Activated CD4-positive, alpha-beta T cell treated with anti-CD3 and anti-CD28 coated beads, Interleukin-2, amount 10 ng/mL, durations not matched to agents 24 days and 14 days (primary cell): ENCODE results near the gene LTBP1. TPM values are rescaled to one million over a fixed set of nuclear protein-coding genes. Genes with fewer than 3 reads are reported as not detected.

ENCODE experiments used
- DNase-seq: peaks from one replicate; pipeline ENCODE4 v3.0.0; 2022
- H3K27ac Mint-ChIP-seq: one replicate; pipeline ENCODE4 v1.8.0; 2022; ENCODE audit warnings: mild to moderate bottlenecking, mixed read lengths
- H3K27me3 Mint-ChIP-seq: one replicate; pipeline ENCODE4 v1.8.0; 2022; ENCODE audit warnings: mixed read lengths
- H3K36me3 Mint-ChIP-seq: one replicate; pipeline ENCODE4 v1.8.0; 2022; ENCODE audit warnings: low read depth, mild to moderate bottlenecking, mixed read lengths
- H3K4me1 Mint-ChIP-seq: one replicate; pipeline ENCODE4 v1.8.0; 2021; ENCODE audit warnings: mixed read lengths
- H3K4me3 Mint-ChIP-seq: one replicate; pipeline ENCODE4 v1.8.0; 2022; ENCODE audit warnings: mild to moderate bottlenecking, moderate library complexity, mixed read lengths
- H3K9me3 Mint-ChIP-seq: one replicate; pipeline ENCODE4 v1.8.0; 2021; ENCODE audit warnings: mixed read lengths
- intact Hi-C: fragments of 100-400 bp; cut with micrococcal nuclease; formaldehyde crosslinking; loops from one replicate; pipeline ENCODE4 v1.15.1; 2023
- total RNA-seq: library from RNA; stranded (reverse); gene quantifications from 2 replicates; pipeline ENCODE4 v1.2.3, GENCODE V29; 2022

The LTBP1 gene
- total RNA-seq, 1 donor from 2014 or later = 0.21 TPM

DNA sequence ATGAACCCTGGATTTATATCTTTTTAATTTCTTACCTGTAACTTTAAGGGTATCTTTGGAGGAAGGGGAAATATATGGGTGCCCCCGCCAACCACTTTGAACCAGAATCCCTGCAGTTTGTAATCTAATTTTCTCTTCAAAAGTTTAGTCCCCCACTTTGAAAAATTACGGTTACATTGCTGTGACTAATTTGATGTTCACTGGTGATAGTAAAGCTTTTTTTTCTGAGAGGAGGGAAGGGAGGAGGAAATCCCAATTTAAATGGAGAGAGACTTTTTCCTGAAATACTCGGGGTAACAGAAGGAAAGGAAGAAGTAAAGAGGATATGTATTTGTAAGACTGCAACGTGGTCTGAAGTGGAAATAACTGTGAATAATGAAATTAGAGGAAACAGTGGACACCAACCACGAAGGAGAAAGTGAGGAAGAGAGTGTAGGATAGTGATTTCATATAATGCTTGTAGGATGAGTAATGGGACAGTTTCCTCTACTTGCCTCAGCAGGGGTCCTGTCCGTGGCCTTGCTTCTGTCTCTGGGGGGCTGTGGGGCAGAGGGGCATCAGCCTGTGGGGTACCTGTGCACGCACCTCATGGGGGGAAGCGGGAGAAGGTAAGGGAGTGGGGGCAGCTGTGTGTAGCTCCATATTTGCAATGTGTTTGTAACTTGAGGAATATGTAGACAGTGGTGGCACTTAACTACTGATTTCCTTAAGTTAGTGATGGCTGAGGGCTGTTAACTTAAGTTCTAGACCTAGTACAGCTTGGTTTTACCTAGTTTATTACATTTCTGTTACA lies 161.1 kb downstream of the LTBP1 start:
- Mint-ChIP-seq H3K4me3 (no peak overlapping the region), H3K27ac (no peak overlapping the region), H3K36me3 (no peaks in the 10 kb centered on the region), H3K4me1 (no peaks in the 10 kb centered on the region), H3K9me3 (no peaks in the 10 kb centered on the region), H3K27me3 (peaks cover 4% of the 10 kb centered on the region)
- intact Hi-C loops = no loop called here
- DNase-seq = no peak

DNA sequence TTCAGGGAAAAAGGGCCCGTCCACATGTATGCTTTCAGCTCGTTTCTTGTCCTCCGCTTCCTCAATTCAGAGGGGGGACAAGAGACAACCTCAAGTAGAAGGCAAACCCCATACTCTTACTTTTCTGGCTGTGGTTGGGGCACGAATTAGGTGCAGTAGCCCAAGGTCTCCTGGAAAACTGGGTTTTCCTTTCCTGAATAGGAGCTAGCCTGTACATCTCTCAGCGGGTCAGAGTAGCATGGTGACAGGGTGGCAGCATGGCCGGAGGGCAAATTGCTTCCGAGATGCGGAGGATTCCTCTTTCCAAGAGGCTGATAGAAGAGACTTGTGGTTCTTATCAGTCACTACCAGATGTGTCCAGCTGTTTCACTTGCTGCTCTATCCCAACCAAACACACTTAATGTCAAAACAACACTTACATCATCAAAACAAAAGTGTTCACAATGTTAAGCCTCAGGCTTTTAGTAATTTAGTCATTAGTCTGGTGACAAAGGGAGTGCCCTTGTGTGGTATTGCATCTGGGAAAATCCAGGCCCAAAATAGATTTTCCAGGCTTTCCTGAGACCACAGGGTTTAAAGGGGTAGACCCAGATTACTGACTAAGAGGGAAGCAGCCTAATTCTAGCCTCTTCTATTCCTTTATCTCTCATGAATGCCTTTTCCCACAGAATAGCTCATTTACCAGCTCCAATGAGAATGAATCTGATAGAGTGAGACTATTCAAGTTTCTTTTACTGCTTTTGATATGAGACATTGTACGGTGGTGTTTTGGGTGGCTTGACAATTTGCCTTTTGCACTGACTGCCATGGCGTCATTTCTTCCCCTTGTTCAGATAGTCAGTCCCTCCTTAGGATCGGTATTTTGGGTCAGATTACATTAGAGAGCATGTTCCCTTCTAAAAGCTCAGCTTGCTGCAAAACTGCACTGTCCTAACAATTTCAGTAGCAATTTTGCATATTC lies 162.0 kb downstream of the LTBP1 start:
- Mint-ChIP-seq H3K4me3 (no peak overlapping the region), H3K27ac (no peak overlapping the region), H3K36me3 (no peaks in the 10 kb centered on the region), H3K4me1 (no peaks in the 10 kb centered on the region), H3K9me3 (no peaks in the 10 kb centered on the region), H3K27me3 (peaks cover 6% of the 10 kb centered on the region)
- DNase-seq = no peak
- intact Hi-C loops = no loop called here

DNA sequence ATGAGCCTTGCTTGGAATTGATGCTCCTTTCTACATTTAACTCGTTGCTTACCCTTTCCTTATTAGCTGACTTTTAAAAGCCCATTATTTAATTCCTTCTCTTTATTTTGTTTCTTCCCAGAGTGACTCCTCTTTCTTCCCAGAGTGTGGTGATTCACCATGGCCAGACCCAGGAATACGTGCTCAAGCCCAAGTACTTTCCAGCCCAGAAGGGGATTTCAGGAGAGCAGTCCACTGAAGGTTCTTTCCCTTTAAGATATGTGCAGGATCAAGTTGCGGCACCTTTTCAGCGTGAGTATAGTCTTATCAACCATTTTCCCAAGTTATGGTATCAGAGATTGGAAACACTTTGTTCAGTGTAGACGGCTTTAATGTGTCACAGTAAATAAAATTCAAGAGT lies 163.7 kb downstream of the LTBP1 start:
- Mint-ChIP-seq H3K4me3 (no peak overlapping the region), H3K4me1 (no peaks in the 10 kb centered on the region), H3K9me3 (no peaks in the 10 kb centered on the region), H3K27ac (no peak overlapping the region), H3K27me3 (peaks cover 5% of the 10 kb centered on the region), H3K36me3 (no peaks in the 10 kb centered on the region)
- DNase-seq = no peak
- intact Hi-C loops = no loop called here

DNA sequence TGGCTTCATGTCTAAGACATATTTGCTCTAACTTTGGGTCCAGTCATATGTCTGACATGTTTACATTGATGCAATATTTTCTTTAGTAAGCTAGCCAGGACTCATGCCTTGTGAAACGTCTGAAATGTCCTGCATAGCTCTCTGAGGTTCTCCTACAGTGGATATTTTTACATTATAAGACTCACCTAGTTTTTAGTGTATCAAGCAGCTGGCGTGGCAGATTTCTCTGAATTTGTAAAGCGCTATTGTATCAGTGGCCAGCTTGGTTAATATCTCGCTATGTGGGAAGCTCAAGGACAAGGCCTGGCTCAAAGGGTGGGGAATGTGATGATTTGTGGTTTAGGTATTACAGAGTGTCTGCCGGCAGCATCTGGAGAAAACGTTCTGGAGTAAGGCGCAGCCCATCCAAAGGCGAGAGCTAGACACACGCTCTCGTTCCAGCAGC lies 164.3 kb downstream of the LTBP1 start:
- H3K36me3 Mint-ChIP-seq = no peaks in the 10 kb centered on the region
- no peak for DNase-seq
- no peak overlapping the region for H3K27ac Mint-ChIP-seq
- no peak overlapping the region for H3K4me3 Mint-ChIP-seq
- no peaks in the 10 kb centered on the region for H3K4me1 Mint-ChIP-seq
- peaks cover 3% of the 10 kb centered on the region for H3K27me3 Mint-ChIP-seq
- intact Hi-C loops = no loop called here
- H3K9me3 Mint-ChIP-seq = no peaks in the 10 kb centered on the region

DNA sequence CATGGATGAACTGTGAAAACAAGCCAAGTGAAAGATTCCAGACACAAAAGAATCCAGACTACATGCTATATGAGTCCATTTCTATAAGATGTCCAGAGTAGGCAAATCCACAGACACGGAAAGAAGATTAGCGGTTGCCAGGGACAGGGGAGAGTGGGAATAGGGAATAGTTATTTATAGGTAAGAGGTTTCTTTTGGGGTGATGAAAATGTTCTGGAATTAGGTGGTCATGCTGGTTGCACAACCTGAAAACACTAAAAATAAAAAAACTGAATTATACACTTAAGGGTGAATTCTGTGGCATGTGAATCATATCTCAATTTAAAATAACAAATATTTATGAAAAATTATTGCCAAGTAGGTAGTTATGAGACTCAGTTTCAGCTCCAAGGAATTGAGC lies 168.4 kb downstream of the LTBP1 start:
- intact Hi-C loops = no loop called here
- Mint-ChIP-seq H3K27me3 (peaks cover 9% of the 10 kb centered on the region), H3K4me1 (no peaks in the 10 kb centered on the region), H3K27ac (no peak overlapping the region), H3K9me3 (no peaks in the 10 kb centered on the region), H3K4me3 (no peak overlapping the region), H3K36me3 (no peaks in the 10 kb centered on the region)
- no peak for DNase-seq

DNA sequence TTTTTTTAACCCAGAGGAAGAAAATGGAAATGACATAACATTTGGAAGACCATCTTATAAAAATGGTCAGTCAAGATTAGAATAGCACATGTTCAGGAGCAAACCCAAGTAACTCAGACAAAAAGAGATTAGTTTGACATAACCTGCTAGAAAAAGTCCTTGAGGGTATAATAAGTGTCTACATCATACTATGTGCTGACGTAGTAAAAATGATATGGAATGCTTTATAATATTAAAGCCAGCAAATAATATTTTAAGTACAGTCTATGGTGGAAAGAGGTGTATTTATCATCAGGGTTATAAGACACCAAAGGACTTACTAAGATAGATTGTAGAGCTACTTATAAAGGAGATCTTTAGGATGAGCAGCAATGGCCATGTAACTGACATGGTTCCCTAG lies 169.0 kb downstream of the LTBP1 start:
- Mint-ChIP-seq H3K9me3 (no peaks in the 10 kb centered on the region), H3K36me3 (no peaks in the 10 kb centered on the region), H3K27ac (no peak overlapping the region), H3K27me3 (peaks cover 9% of the 10 kb centered on the region), H3K4me3 (no peak overlapping the region), H3K4me1 (no peaks in the 10 kb centered on the region)
- no peak for DNase-seq
- intact Hi-C loops = no loop called here

DNA sequence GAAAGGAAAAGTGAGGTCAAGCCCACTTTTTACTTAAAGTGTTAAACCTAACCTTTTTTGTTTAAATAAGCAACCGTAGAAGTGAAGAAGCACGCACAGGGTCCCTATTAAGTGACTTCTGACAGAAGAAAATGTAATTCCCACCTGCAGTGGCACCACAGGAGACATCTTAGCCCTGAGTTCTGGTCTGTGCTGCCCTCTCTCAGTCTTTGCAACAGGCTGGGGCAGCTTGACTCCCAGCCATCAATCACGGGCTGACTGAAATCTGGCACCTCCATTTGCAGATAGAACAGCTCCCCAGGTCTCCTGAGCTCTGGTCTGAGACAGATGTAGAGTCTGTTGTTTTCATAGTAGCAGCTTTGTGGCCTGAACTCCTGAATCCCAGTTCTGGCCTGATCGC lies 170.0 kb downstream of the LTBP1 start:
- Mint-ChIP-seq H3K27me3 (peaks cover 9% of the 10 kb centered on the region), H3K36me3 (no peaks in the 10 kb centered on the region), H3K9me3 (no peaks in the 10 kb centered on the region), H3K27ac (no peak overlapping the region), H3K4me1 (no peaks in the 10 kb centered on the region), H3K4me3 (no peak overlapping the region)
- no peak for DNase-seq
- intact Hi-C loops = no loop called here

DNA sequence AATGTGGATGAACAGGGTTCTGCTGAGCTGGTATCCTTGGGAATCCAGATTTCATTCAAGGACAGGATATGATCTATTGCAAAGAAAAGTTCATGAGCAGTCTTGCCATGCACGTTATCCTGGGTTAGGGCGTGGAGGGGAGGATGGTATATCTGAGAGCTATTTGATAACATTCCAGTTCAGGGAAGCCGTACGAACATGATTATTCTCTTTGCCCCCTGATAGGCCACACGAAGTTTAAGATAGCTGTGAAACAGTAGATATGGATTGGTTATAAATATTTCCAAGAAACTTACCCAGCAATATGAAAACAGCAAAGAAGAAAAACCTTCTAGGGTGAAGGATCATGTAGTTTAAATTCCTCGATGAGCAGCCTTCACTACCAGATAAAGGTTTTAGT lies 171.9 kb downstream of the LTBP1 start:
- Mint-ChIP-seq H3K4me1 (no peaks in the 10 kb centered on the region), H3K4me3 (no peak overlapping the region), H3K27me3 (peaks cover 7% of the 10 kb centered on the region), H3K27ac (no peak overlapping the region), H3K36me3 (no peaks in the 10 kb centered on the region), H3K9me3 (no peaks in the 10 kb centered on the region)
- intact Hi-C loops = no loop called here
- DNase-seq = no peak

DNA sequence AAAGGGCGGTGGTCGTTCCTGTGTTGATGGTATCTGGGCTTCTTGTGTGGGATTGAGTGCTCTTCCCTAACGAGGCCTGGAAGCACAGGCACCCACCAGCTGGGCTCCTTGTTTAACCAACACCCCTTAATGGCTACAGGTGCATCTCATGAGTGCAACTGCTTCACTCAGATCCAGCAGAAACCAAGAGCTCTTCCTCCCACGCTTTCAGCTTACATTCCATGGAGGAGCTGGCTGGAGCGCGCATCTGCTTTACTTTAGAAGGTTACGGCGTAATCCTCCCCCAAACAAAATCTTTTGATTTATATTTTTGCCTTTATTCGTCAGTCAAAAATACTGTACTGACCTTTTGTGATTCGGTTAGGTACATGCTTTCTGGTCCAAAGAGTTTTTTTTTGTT lies 174.7 kb downstream of the LTBP1 start:
- Mint-ChIP-seq H3K4me1 (no peaks in the 10 kb centered on the region), H3K36me3 (no peaks in the 10 kb centered on the region), H3K27ac (no peak overlapping the region), H3K27me3 (peaks cover 8% of the 10 kb centered on the region), H3K9me3 (no peaks in the 10 kb centered on the region), H3K4me3 (no peak overlapping the region)
- DNase-seq = no peak
- intact Hi-C loops = no loop called here

DNA sequence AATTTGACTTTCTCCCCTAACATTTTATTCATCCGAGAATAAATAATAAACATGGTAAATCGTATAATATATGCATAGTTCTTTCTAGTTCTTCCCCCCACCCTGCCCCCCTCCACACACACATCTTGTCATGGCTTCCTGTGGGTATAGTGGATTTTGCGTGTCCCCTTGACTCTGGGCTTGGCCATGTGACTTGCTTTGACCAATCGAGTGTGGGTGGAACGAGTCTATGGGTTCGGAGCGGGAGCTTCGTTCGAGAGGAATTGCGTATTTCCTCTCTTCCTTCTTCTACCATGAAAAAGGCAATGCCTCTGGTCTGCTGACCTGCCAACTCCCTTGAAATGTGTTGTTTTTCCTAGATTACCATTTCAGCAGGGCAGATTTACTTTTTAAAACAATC lies 175.2 kb downstream of the LTBP1 start:
- Mint-ChIP-seq H3K9me3 (no peaks in the 10 kb centered on the region), H3K36me3 (no peaks in the 10 kb centered on the region), H3K27ac (no peak overlapping the region), H3K27me3 (peaks cover 7% of the 10 kb centered on the region), H3K4me3 (no peak overlapping the region), H3K4me1 (no peaks in the 10 kb centered on the region)
- intact Hi-C loops = no loop called here
- no peak for DNase-seq

DNA sequence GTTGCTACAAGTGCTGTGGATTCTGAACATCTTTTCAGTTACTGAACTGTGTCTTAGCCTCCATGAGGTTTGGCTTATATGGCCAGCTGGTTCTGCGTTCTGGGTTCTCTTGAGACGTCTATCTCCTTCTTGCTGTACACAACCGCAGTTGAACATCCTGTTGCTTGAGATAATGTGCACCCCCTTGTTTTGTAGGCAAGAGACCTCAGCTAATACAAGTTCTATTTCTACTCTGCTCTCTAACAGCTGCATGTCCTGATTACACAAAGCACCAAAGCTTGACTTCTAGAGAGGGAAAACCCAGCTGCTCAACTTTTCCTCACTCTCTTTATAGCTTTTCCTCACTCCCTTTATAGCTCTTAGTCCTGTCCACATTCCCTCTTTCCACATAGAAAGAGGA lies 176.0 kb downstream of the LTBP1 start:
- intact Hi-C loops = no loop called here
- H3K27ac Mint-ChIP-seq = no peak overlapping the region
- H3K9me3 Mint-ChIP-seq = no peaks in the 10 kb centered on the region
- H3K27me3 Mint-ChIP-seq = peaks cover 7% of the 10 kb centered on the region
- no peaks in the 10 kb centered on the region for H3K4me1 Mint-ChIP-seq
- DNase-seq = no peak
- no peaks in the 10 kb centered on the region for H3K36me3 Mint-ChIP-seq
- no peak overlapping the region for H3K4me3 Mint-ChIP-seq

DNA sequence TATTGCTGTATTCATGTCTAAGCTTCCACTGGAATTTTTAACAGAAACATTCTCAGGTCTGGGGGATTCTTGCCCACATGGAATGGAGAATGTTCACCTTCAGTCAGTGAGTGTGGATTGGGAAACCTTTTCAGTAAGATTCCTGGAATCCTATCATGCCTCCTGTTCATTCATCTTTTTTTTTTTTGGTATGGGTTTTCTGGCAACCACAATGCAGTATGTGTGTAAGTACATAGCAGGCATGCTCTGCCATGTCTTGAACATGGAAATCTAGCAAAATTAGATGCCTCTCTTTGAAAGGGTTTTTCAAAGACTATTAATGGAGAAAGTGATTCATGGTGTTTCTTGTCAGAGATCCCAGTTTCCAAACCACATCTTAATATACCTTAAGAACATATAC lies 176.5 kb downstream of the LTBP1 start:
- intact Hi-C loops = no loop called here
- peaks cover 5% of the 10 kb centered on the region for H3K27me3 Mint-ChIP-seq
- H3K4me3 Mint-ChIP-seq = no peak overlapping the region
- no peak for DNase-seq
- no peaks in the 10 kb centered on the region for H3K4me1 Mint-ChIP-seq
- H3K27ac Mint-ChIP-seq = no peak overlapping the region
- no peaks in the 10 kb centered on the region for H3K9me3 Mint-ChIP-seq
- H3K36me3 Mint-ChIP-seq = no peaks in the 10 kb centered on the region

DNA sequence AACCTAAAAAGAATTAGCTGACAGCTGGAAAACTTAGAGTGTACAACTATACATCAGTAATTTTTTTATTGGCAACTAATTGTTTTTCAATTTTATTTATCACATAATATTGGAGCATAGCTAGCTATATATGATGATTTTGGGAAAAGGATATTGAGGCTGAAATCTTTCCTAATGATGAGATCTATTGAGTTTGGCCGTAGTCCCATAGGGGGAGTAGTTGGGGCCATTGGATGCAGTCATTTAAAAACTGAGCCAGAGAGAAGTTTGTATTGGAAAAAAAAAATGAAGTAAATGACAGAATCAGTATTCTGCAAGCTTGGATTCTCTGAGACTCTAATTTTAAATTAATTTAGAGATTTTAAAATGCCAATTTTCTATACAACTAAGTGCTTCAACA lies 179.8 kb downstream of the LTBP1 start:
- H3K27me3 Mint-ChIP-seq = peaks cover 9% of the 10 kb centered on the region
- no peaks in the 10 kb centered on the region for H3K36me3 Mint-ChIP-seq
- no peak for DNase-seq
- no peaks in the 10 kb centered on the region for H3K4me1 Mint-ChIP-seq
- intact Hi-C loops = no loop called here
- no peak overlapping the region for H3K27ac Mint-ChIP-seq
- H3K9me3 Mint-ChIP-seq = no peaks in the 10 kb centered on the region
- no peak overlapping the region for H3K4me3 Mint-ChIP-seq

DNA sequence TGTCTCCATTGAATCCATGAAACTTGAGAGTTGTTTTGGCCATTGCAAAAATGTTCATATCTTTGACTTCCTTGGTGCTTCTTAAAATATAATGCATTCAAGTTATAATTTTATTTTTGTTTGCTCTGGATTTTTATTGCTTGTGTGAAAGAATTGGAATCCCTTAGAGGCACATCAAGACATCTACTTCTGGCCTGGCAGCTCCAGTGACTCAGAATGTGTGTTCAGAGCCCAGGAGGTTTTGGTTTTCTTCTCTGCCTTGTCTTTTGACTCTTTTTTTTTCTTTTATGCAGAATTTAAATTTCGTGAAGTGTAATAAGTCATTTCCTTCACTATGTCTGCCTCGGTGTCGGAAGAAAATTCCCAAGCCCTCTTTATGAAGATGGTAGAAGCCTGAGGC lies 180.2 kb downstream of the LTBP1 start:
- no peak overlapping the region for H3K27ac Mint-ChIP-seq
- intact Hi-C loops = no loop called here
- DNase-seq = no peak

More for the DNA sequence above, 180.2 kb downstream of the LTBP1 start:
- H3K27me3 Mint-ChIP-seq = peaks cover 9% of the 10 kb centered on the region
- no peaks in the 10 kb centered on the region for H3K4me1 Mint-ChIP-seq
- H3K9me3 Mint-ChIP-seq = no peaks in the 10 kb centered on the region
- no peaks in the 10 kb centered on the region for H3K36me3 Mint-ChIP-seq
- no peak overlapping the region for H3K4me3 Mint-ChIP-seq
